Stimulated activated CD8-positive, alpha-beta memory T cell treated with anti-CD3 and anti-CD28 coated beads, Interleukin-7, amount 100 ng/mL, for 4 hours (primary cell): ENCODE measurements around the gene RGS2.
A peak's percentile ranks its signal among the peaks of the same experiment; 100 is the strongest.

Source experiments
- DNase-seq, 2 donors: peaks; one replicate each; pipeline ENCODE4 v3.0.0-alpha.2; 2020; ENCODE audit warnings: low read depth in 2 of 2

The RGS2 gene

GRCh38 chr1:192795916-192796618, 12.8 kb upstream of the RGS2 start:
- DNase-seq, result no peak

- no peak for DNase-seq
Observed at GRCh38 chr1:192797143-192797542, 11.7 kb upstream of the RGS2 start.

- DNase-seq, result no peak
Observed at GRCh38 chr1:192797891-192798290, 10.9 kb upstream of the RGS2 start.

- DNase-seq, result no peak
Observed at GRCh38 chr1:192801451-192801850, 7.4 kb upstream of the RGS2 start.

- no peak for DNase-seq
Observed at GRCh38 chr1:192802406-192802805, 6.4 kb upstream of the RGS2 start.

GRCh38 chr1:192803501-192803900, 5.3 kb upstream of the RGS2 start:
- DNase-seq, result no peak

DNA sequence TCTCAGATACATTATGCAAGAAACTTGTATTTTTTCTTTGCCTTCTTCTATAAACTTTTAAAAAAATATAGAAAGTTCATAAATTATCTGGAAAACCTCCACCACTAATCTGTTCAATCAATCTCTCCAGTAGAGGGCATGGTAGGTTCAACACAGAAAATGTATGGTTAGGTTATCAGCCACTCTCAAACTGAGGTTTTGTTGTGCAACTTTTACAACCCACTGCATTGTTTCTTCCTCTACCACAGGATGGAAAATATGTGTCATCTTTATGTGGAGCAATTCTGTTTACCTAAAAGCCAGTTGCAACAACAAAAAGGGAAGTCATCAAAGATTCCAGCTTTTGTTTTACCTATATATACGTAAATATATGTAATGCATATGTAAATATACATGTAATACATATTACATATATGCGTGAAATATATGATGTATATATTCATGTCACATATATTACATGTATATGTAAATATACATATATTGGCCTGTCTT, 3.0 kb upstream of the RGS2 start:
- peak in 1 of 2 donors; percentile 20 for DNase-seq

DNA sequence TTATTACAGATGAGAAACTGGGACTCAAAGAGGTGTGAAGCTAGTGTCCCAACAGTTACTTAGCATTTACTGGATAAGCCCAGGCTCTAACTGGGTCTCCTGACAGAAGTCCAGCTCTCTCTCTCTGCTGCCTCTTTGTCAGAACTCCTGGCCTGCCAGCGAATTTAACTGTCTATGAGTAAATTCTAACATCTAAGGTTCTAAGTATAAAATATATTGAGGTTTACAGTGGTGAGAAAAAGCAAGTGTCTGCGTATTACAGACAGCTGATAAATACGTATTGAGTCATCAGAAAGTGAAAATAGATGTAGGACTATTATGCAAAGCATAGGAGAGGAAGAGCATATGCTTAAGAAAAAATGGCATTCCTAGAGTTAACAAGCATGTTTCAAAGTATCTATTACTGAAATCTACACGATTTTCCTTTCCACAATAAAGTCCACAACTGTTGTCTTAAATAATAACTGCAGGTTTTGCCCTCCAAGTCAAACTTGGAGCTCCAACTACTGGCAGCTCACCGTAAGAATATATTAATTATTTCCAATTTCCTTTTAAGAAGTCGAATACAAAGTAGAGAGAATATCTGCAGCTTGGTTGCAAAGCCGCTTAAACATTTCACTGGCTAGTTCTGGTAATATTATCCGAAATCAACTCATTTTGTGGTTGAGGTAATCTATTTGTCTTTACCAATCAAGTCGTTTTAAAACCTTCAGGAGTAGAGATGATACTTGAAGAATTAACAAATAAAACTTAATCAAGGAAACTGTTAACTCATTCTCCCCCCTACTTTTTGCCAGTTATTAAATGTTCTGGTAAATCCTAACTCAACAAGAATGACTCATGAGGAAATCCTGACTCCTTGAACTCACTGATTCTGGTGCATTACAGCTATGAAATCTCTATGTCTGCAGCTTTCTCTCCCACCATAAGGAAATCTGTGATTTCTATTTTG, 1.4 kb upstream of the RGS2 start:
- DNase-seq, result no peak

GRCh38 chr1:192808163-192808517, 699 bp upstream of the RGS2 start:
- DNase-seq, result no peak

- DNase-seq, result no peak
Observed at GRCh38 chr1:192809307-192810252, 741 bp downstream of the RGS2 start.

DNA sequence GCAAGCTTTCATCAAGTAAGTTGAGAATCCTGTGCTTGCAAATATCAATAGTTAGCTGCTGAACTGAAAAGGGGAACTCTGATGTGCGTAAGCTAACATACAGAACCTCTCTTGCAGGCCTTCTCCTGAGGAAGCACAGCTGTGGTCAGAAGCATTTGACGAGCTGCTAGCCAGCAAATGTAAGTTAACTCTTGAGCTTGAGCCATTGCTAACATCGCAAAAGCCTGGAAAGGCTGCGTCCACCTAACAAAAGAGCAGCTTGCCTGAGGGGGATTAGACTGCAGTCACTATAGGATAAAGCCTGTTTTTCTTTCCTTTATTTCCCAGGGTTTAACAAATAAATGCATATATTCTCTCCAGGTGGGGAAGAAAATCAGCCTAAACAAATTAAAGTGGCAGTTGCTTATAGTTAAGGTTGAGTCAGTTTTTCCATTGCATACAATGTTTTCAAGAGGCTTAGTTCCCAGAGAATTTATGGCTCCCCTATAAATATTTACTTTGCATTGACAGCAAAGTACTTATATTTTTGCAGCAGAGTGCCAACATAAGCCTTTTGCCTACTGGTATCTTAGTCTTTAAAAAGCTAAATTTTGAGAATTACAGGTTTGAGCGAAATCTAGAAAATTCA, 1.5 kb downstream of the RGS2 start:
- DNase-seq, result no peak

DNA sequence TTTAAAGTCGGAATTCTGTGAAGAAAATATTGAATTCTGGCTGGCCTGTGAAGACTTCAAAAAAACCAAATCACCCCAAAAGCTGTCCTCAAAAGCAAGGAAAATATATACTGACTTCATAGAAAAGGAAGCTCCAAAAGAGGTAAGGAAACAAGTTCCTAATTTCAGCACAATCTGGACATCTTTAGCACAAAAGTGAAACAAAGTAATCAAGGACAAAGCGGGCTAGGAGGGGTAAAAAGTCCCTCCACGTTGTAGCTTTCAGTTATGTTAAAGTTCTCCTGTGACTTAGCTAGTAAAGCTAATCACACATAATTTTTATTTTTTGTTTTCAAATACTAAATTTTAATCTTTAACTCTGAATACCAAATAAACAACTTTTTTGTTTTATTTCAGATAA, 2.2 kb downstream of the RGS2 start:
- no peak for DNase-seq

DNA sequence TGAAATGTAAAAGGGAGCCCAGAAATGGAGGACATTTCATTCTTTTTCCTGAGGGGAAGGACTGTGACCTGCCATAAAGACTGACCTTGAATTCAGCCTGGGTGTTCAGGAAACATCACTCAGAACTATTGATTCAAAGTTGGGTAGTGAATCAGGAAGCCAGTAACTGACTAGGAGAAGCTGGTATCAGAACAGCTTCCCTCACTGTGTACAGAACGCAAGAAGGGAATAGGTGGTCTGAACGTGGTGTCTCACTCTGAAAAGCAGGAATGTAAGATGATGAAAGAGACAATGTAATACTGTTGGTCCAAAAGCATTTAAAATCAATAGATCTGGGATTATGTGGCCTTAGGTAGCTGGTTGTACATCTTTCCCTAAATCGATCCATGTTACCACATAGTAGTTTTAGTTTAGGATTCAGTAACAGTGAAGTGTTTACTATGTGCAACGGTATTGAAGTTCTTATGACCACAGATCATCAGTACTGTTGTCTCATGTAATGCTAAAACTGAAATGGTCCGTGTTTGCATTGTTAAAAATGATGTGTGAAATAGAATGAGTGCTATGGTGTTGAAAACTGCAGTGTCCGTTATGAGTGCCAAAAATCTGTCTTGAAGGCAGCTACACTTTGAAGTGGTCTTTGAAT, 2.9 kb downstream of the RGS2 start:
- no peak for DNase-seq

- no peak for DNase-seq
Observed at GRCh38 chr1:192812420-192813209, 3.8 kb downstream of the RGS2 start.

GRCh38 chr1:192814805-192815204, 6.0 kb downstream of the RGS2 start:
- no peak for DNase-seq

DNA sequence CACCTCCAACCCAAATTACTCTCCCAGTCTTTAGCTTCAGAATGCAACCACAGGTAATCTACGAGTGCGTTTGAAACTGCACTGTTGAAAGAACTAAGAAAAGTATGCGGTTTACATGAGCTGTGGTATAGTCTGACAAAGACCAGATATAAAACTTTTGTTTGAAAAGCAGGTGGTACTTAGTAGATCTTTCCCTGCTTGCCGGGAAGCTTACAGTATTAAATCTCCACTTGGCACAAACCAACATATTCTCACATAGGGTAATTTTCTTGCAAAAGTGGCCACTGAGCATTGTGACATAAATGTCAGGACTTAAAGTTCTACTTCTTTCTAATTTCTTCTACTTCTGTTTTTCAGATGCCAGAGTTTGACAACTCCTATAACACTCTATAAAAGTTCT, 8.4 kb downstream of the RGS2 start:
- no peak for DNase-seq

DNA sequence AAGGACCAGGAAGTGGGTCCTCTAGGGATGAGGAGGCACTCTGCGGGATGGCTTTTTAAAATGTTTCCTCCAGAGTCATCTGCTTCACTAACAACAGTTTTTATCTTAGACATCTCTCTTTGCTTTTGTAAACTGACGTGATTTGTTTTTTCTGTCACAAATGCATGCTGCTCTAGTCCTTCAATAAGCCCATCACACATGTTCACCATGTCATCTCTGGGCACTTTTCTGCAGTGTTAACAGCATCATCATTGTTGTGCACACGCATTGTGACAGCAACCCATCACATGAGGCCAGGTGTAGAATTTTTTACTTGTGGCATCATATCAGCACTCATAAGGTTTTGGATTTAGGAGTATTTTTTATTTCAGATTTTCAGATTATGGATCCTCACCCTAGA, 12.5 kb downstream of the RGS2 start:
- no peak for DNase-seq

GRCh38 chr1:192824511-192824910, 15.7 kb downstream of the RGS2 start:
- DNase-seq, result no peak

DNA sequence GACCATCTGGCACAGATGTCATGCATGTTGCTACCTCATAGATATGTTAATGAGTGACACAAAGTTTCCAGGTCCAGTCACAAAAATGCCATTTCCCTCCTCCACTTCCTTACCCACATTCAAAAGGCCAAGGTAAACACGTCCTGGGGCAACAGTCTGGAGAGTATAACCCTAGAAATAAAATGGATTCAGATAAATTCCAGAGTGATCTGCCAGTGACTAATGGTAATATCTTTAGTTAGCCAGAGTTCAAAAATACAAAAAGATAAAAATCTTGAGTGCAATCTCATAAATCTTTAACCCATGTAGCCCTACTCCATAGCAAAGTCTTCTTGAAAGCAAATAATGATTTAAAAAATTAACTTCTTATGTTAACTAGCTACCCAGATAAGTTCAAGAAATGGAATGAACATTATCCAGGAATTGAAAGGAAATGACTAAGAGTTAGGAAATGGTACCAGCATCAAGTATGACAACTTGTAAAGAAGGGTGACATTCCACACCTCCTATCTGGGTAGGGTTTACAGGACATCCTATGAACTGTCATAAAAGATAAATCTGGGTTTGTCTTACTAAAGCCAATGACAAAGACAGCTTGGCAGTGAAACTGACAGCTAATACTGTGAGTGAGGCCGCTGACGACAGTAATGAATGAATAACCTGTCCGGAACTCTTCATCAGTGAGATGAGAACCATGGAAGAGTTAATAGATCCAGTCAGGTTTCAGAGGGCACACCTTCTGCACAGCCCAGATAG, 18.1 kb downstream of the RGS2 start:
- DNase-seq, result no peak
